GM19328 (cell line): Measurements from ENCODE around the gene SERPINA1.

Source experiments
- ATAC-seq: cut with Tn5 transposase; IDR thresholded peaks from one replicate; pipeline ENCODE4 v1.9.1; 2021; ENCODE audit warnings: mild to moderate bottlenecking, moderate library complexity; ENCODE audit not compliant: unreplicated experiment

Gene SERPINA1

DNA sequence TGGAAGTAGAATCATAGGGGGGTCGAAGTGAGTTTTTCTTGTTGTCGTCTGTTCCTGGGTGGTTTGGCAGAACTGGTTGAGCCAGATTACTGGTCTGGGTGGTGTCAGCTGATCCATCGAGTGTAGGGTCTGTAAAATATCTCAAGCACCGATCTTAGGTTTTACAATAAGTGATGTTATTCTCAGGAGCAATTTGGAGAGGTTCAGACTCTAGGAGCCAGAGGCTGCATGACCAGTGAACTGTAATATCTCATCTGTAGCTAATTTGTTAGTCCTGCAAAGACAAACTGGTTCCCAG lies 9.7 kb upstream of the SERPINA1 start:
- ATAC-seq: no peak

DNA sequence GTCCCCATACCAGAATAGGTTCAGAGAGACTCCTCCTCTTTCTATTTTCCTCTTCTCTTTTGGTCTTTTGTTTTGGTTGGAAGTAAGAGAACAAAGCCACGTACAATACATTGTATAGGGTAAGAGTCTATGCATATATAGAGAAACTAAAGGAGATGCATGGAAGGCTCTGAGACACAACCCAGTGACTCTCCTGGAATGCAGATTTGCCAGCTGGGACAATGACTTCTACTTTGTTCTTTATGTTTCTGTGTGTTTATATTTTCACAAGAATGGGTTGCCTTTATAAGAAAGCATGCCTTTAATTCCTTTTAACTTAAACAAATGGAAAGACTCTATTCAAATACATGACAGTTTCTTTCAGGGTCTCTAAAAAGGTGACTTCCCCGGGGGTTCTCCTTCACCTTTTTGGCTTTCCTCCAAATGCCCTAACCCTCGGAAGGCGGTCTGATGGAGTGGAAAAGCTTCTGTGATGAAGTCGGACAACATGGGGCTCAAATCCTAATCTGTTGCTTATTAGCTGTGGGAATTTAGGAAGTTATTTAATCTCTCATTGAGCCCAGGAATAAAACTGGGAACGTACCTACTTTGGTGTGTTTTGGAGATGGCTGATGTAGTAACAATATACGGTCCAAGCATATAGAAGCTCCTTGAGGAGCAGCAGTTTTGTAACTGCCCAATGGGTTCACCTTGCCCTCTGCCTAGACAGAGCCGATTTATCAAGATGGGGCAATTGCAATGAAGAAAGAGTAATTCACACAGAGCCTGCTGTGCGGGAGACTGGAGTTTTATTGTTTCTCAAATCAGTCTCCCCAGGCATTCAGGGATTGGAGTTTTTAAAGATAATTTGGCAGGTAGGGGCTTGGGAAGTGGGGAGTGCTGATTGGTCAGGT lies 9.1 kb upstream of the SERPINA1 start:
- no peak for ATAC-seq

DNA sequence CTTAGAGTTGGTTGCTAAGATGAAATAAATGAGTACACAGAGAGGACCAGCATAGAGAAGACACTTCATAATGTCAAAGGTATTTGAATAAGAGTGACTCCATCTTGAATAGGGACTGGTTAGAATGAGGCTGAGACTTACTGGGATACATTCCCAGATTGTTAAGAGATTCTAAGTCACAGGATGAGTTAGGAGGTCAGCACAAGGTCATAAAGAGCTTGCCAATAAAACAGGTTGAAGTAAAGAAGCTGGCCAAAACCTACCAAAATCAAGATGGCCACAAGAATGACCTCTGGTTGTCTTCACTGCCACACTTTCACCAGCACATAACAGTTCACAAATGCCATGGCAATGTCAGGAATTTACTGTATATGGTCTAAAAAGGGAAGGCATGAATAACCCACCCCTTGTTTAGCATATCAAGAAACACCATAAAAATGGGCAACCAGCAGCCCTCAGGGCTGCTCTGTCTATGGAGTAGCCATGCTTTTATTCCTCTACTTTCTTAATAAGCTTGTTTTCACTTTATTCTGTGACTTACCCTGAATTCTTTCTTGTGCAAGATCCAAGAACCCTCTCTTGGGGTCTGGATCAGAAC lies 8.3 kb upstream of the SERPINA1 start:
- ATAC-seq: no peak

- no peak for ATAC-seq
These were observed 7.6 kb upstream of the SERPINA1 start for GRCh38 chr14:94395888-94396574.

GRCh38 chr14:94395282-94395887 lies 7.0 kb upstream of the SERPINA1 start:
- no peak for ATAC-seq

GRCh38 chr14:94394581-94395207 lies 6.3 kb upstream of the SERPINA1 start:
- no peak for ATAC-seq

GRCh38 chr14:94394025-94394493 lies 5.7 kb upstream of the SERPINA1 start:
- ATAC-seq: no peak

GRCh38 chr14:94393474-94393873 lies 5.1 kb upstream of the SERPINA1 start:
- ATAC-seq: no peak

DNA sequence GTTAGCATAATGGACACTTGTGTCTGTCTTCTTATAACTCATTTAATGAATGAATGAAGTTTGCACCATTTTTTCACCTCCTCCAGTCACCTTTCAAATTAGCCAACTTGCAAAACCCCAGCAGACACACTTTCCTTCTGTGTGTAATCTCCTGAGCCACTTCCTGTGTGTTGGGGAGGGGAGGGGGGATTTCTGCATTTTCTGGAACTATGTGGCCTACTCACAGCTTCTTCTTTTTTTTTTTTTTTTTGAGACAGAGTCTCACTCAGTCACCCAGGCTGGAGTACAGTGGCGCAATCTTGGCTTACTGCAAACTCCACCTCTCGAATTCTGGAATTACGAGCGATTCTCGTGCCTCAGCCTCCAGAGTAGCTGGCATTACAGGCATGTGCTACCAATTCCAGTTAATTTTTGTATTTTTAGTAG lies 4.1 kb upstream of the SERPINA1 start:
- no peak for ATAC-seq

GRCh38 chr14:94391281-94391975 lies 3.0 kb upstream of the SERPINA1 start:
- no peak for ATAC-seq

DNA sequence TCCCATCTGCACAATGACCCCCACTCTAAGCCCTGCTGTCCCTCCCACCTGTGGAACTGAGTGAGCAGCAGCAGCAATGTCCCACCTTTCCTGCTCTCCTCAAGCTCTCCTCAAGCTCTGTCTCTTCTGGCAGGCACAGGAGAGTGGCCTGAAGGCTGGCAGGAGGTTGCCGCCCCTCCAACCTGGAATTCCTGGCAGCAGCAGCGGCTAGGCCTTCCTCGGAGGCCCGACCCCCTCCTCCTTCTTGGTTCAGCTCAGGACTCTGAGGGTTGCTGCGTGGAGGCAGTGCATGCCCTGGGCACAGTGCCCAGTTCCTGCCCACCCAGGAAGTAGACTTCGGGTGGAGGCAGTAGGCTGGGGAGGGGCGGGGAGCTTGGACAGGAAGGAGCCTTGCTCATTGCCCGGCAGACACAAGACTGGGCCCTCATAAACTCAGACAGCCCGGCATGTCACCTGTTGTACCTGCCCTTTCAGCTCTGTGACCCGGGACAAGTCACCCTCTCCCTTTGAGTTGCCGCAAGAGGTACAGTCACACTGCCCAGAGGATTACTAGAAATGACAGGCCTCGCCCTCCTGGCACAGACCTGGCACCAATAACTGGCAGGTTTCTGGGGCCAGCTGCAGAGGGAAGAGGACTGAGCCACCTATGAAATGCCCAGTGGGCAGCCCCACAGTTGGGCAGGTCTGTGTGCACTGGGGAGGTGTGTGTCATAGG lies 2.1 kb upstream of the SERPINA1 start:
- no peak for ATAC-seq

- ATAC-seq: no peak
These were observed 1.4 kb upstream of the SERPINA1 start for GRCh38 chr14:94389731-94390371.

GRCh38 chr14:94389104-94389469 lies 685 bp upstream of the SERPINA1 start:
- no peak for ATAC-seq

DNA sequence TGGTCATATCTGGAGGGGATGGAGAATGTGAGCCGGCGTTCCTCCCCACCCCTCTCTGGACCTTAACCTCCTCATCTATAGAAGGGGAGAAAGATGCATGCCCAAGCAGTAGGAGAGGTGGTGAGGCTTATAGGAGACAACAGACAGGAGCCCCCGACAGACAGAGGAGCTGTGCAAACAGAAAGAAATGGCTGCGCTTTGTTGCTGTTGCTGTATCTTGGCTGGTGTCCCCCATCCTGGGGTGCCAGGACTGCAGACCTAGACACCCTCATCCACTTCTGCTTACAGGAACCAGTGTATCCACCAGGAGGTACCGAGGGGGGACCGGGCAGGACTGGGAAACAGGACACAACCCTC lies 397 bp downstream of the SERPINA1 start:
- no peak for ATAC-seq

DNA sequence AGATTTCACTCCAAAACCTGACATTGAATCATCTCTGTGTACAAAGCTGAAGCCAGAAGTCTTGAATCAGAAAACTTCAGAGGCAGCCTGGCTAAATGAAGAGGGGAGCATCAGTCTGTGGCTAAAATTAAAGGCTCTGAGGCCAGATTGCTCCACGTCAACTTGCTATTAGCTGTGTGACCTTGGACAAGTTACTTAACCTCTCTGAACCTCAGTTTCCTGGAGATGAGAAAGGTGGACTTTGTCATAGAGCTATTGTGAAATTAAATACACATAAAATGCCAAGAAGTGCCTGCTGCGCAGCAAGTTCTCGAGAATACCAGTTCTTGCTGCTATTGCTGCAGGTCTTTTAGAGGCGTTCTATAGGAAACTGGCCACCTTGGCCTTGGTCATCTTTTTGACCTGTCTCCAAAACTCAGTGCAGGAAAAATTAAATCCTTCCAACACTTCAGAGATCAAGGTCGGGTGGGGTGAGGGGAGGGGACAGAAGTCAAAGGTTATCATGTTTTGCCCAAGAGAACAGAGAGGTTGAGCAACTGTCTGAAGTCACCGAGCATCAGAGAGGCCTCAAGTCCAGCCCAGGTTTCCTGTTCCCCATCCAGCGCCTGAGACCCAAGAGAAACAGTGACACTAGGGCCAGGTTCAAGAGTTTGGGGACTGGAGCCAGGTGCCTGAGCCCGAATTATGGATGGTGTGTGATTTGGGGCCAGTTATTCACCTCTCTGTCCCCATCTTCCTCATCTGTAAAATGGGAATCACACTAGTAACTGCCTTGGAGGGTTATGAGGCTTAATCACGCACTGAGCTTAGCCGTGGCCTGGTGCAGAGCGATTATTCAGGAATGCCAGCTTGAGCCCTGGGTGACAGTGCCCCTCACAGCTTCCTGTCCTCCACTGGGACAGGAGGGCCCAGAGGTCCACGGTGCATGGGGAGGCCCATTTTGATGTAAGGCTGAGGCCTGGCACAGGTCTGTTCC lies 1.1 kb downstream of the SERPINA1 start:
- no peak for ATAC-seq

DNA sequence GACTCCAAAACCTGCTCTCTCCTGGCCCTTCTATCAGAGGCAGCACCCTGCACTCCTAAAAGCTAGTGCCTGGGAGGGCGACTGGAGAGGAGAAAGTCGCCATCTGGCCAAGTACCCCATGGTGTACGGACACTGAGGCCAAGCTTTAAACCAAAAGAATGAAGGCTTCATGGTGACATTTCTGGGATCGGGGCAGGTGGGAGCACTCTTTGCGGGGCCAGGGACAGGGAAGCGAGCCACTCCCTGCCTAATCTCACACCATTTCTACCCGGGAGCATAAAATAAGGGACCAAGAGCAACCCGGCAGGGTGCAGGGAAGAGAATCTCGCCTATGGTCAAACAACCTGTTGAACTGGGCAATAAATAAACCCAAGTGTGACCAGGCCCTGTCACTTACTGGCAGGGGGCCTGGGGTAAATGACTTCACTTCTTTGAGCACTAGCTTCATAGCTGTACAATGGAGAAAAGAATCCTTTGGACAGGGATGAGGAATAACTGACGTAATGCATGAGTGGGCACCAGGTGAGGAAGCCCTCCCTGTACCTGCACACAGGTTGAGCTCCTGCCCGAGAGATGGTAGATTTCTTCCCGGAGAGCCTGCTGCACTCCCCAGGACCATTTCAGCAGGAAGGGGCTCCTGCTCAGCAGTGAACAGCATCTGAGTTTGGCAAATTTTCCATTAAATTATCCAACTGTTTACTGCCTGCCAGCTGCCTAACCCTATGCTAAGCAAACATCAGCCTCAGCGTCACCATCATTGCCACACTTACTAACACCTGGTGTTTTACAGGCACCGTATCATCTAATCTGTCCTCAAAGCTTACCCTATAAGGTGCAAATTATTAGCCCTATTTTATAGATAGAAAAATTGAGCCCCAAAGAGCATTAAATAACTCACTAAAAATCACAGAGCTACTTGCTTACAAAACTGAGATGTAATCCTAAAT lies 2.0 kb downstream of the SERPINA1 start:
- ATAC-seq: no peak

DNA sequence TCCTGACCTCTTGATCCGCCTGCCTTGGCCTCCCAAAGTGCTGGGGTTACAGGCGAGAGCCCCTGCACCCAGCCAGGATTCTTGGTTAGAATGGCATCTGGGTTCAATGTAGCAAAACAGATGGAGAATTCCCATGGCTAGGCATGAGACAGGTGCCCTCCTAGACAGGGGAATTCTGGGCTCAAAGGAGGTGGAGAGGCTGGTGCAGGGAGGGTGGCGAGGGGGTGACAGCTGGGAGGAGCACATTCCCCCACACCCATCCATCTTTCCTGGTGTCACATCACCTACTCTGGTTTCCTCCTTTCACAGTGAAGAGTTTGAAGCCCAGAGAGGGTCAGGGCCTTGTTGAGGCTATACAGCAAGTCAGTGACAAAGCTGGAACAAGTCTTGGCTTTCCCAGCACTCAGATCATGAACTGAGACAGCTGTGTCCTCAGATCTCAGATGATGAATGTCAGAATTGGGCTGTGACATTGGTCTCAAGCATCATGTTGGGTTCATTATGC lies 2.8 kb downstream of the SERPINA1 start:
- no peak for ATAC-seq
